AG04450 (cell line): ENCODE data around the gene ITPR1. TPM values are rescaled to one million over a fixed set of nuclear protein-coding genes. Genes with fewer than 3 reads are reported as not detected.

Experiments
- CTCF ChIA-PET: fragments of 300-600, 350-600 bp; formaldehyde crosslinking; extraction: SDS; loops from one replicate; lab custom pipeline; 2022; ENCODE audit warnings: antibody characterized with exemption, inconsistent platforms; lab: Charles Lee
- POLR2A ChIA-PET: fragments of 350-600 bp; formaldehyde crosslinking; extraction: SDS; loops from one replicate; lab custom pipeline; 2021; ENCODE audit warnings: antibody characterized with exemption, inconsistent platforms; lab: Yijun Ruan, JAX
- DNase-seq: peaks from one replicate; pipeline ENCODE4 v3.0.0-alpha.2; 2011; ENCODE audit warnings: low read depth, low spot score
- H3K27ac ChIP-seq: one replicate; pipeline ENCODE4 v1.5.1; 2012; ENCODE audit warnings: low read depth, low read length, control low read depth
- H3K27me3 ChIP-seq: one replicate; pipeline ENCODE4 v1.6.0; 2012; ENCODE audit warnings: low read length; ENCODE audit not compliant: control insufficient read depth, insufficient read depth
- H3K4me3 ChIP-seq: 2 replicates; pipeline ENCODE4 v1.5.1; 2011; ENCODE audit warnings: mild to moderate bottlenecking, low read depth, low read length, control low read depth
- H3K9me3 ChIP-seq: 2 replicates; pipeline ENCODE4 v1.5.1; 2012; ENCODE audit warnings: low read length; ENCODE audit not compliant: control insufficient read depth, insufficient read depth
- CTCF ChIP-seq: IDR thresholded peaks from 2 replicates; pipeline ENCODE4 v1.5.1; 2011; ENCODE audit warnings: low read depth, low read length, control low read depth, inconsistent platforms
- polyA plus RNA-seq: library from polyadenylated mRNA; depleted of rRNA; stranded (reverse); fragments of >200 nt; gene quantifications from 2 replicates; pipeline ENCODE4 v1.2.3, GENCODE V29; 2011

Gene ITPR1
- polyA plus RNA-seq, 1 experiment, result 7.4 TPM

- Histone ChIP-seq H3K4me3 (no peak overlapping the region), H3K27ac (no peak overlapping the region), H3K9me3 (no peaks in the 10 kb centered on the region), H3K27me3 (no peaks in the 10 kb centered on the region)
- no peak for TF ChIP-seq CTCF
- CTCF ChIA-PET, result interaction anchor here (0.5 to 4.4 kb wide), 22 partner anchors 18 to 594 kb away, joined by 3 to 55 read pairs (median 4); no protein-coding TSS in a partner anchor
- POLR2A ChIA-PET, result no interaction called here
- DNase-seq, result no peak
Observed at GRCh38 chr3:4656626-4657328, 163.6 kb downstream of the ITPR1 start.

GRCh38 chr3:4660936-4661335, 167.8 kb downstream of the ITPR1 start:
- POLR2A ChIA-PET, result no interaction called here
- TF ChIP-seq CTCF, result no peak
- Histone ChIP-seq H3K9me3 (no peaks in the 10 kb centered on the region), H3K4me3 (no peak overlapping the region), H3K27ac (no peak overlapping the region), H3K27me3 (no peaks in the 10 kb centered on the region)
- CTCF ChIA-PET, result no interaction called here
- no peak for DNase-seq

- CTCF ChIA-PET, result interaction anchor here (1.2 to 2.0 kb wide), 2 partner anchors 9 to 457 kb away, joined by 3 to 5 read pairs; no protein-coding TSS in a partner anchor
- no peaks in the 10 kb centered on the region for H3K27me3 ChIP-seq
- DNase-seq, result no peak
- POLR2A ChIA-PET, result no interaction called here
- no peaks in the 10 kb centered on the region for H3K9me3 ChIP-seq
- H3K4me3 ChIP-seq, result no peak overlapping the region
- no peak for TF ChIP-seq CTCF
- no peak overlapping the region for H3K27ac ChIP-seq
Observed at GRCh38 chr3:4664412-4664811, 171.3 kb downstream of the ITPR1 start.

- DNase-seq, result no peak
- no peak for TF ChIP-seq CTCF
- H3K27ac ChIP-seq, result no peak overlapping the region
- no peak overlapping the region for H3K4me3 ChIP-seq
- no peaks in the 10 kb centered on the region for H3K27me3 ChIP-seq
- ChIA-PET POLR2A (no interaction called here), CTCF (interaction anchor here (0.6 to 2.0 kb wide), 3 partner anchors 10 to 456 kb away, joined by 3 to 5 read pairs (median 4); no protein-coding TSS in a partner anchor)
- no peaks in the 10 kb centered on the region for H3K9me3 ChIP-seq
Observed at GRCh38 chr3:4665197-4665596, 172.0 kb downstream of the ITPR1 start.

GRCh38 chr3:4666071-4666470, 172.9 kb downstream of the ITPR1 start:
- Histone ChIP-seq H3K9me3 (no peaks in the 10 kb centered on the region), H3K27ac (no peak overlapping the region), H3K4me3 (no peak overlapping the region), H3K27me3 (no peaks in the 10 kb centered on the region)
- CTCF ChIA-PET, result no interaction called here
- POLR2A ChIA-PET, result no interaction called here
- TF ChIP-seq CTCF, result no peak
- DNase-seq, result no peak
